ENCODE measurements around the gene KNDC1.

KNDC1 gene

DNA sequence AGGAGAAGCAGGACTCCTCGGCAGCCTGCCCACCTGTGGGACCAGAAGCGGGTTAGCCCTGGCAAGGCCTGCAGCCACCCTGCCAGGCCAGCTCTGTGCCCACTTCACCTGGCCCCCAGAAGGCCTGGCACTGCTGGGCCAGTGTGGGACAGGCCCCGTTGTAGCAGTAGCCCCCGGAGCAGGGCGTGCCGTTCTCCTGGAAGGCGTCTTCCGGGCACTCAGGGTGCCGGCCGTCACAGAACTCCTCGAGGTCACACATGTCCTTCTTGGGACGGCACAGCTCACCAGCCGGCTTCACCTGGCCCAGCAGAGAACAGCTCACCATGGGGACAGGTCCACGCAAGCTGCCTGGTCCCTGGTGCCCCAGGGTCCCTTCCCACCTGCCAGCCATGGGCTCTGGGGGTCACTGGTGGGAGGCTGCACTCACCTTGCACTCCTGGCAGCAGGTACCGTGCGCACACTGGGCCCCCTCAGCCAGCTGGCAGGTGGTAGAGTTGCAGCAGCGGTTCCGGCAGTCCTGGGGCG is 110.8 kb downstream of the KNDC1 start:
- in situ Hi-C loops (cut with MboI; ENCODE audit: low sequenced_read_pairs) = no loop called here

DNA sequence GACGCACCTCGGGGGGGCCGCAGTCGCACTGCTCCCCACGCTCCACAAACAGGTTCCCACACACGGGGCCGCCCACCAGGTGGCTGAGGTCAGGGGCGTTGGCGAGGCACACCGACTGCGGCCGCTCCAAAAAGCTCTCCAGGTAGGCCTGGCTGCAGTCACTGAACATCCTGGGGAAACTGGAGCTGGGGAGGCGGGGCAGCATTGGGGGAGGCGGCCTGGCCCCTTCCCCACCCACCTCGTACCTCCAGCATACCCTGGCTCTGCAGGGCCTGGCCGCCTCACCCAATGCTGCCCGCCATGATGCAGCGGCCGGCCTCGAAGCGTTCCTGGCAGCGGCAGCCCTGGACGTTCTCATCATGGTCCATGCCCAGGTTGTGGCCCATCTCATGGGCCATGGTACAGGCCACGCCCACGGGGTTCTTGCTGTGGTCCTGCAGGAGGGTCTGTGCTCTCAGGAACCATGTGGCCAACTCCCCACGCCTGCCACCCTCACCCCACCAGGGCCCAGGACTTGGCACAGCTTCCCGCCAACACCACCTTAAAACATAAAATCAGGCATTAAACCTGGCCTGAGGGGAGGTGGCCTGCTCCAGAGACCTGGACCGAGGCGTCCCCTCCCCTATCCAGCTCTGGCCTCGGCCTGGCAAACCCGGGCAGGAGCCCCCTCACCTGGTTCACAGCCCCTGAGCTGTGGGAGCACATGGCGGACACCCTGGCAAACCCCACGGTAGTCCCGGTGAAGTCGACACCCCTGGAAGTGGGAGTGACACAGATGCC is 111.7 kb downstream of the KNDC1 start:
- in situ Hi-C loops (cut with MboI; ENCODE audit: low sequenced_read_pairs) = no loop called here

DNA sequence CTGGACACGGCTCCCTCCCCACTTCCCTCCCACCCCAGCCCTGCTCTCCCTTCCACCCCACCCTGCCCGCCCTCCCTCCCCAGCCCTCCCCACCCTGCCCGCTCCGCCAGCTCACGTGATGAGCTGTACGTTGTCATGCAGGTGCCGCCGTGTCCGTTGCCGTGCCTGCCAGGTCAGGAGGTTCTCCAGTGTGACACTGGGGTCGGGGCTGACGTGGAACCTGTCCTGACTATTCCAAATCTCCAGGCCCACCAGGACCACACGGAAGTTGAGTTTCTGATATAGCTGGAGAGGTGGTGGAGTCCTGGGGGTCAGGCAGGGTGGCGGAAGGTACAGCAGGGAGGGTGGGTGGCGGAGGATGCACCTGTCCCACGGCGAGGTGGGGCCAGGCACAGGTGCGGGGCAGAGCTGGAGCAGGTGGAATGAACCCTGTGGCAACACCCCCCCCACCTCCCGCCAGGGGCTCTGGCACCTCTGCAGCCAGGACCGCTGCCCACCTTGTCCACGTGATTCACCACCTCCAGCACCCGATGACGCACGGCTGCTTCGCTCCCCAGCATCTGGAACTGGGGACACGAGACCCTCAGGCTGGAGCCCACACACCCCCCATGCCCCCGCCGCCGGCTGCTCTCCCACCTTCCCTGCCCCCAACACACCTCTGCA is 112.4 kb downstream of the KNDC1 start:
- in situ Hi-C loops (cut with MboI; ENCODE audit: low sequenced_read_pairs) = no loop called here

GRCh38 chr10:133272964-133273420 is 113.0 kb downstream of the KNDC1 start:
- in situ Hi-C loops (cut with MboI; ENCODE audit: low sequenced_read_pairs) = no loop called here

DNA sequence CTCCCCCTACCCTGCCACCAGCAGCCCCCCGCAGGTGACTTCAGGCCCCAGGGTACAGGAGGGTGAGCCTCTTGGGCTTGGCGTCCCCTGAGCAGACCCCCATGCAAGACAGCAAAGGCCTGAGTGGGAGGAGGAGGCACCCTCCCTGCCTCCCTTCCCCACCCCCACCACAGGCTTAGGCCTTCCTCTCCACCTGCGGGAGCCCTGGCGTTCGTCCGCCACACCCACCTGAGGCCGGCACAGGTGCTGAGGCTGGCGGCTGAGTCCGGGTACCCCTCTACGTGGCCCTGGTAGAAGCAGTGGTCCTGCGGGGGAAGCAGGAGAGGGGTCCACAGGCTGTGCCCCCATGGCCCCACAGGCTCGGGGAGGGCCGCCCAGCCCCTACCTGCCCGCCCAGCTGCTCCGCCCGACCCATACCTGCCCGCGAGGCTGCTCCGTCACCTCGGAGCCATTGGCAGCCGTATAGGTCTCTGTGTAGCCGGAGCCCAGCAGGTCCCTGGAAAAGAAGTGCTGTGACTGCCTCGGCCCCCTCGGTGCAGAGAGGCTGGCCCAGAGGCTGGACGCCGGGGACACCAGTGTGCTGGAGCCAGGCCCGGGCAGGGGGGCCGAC is 113.6 kb downstream of the KNDC1 start:
- in situ Hi-C loops (cut with MboI; ENCODE audit: low sequenced_read_pairs) = no loop called here

DNA sequence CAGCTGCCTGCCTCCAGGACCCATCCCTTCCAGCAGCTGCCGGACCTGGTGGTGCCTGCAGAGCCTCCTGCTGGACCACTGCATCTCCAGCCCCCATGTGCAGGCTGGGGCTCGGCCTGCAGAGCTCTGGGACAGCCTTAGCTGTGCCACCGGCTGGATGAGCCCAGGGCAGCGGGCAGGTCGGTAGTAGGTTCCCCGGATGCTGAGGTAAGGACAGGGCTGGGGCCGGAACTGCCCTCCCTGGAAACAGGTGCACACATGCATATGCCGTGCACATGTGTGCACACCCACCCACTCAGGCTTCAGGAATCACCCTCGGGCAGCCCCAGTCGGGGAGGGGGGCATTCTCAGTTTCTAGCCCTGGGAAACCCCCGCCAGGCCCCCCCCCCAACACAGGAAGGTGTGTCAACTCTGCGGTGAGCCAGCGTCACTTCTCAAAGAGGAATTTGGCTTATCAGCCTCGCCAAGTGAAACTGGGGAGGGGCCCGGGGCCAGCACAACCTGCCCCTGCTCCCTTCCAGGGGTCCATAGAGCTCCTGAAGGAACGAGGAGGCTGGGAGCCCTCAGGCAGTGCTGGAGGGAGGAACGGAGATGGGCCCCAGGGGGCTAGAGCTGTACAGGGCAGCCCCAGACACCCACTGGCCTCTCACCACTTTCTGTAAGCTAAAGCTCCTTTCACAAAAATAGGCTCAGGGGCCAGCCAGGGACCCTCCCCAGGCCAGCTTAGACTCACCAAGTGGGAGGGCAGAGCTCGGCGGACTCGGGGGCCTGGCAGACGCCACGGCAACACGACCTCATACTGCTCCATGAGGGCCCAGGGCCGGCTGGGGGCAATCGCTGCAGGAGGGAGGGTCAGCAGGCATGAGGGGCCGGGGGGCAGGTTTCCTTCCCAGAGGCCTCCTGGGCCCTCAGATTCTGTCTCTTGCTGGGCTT is 115.0 kb downstream of the KNDC1 start:
- in situ Hi-C loops (cut with MboI; ENCODE audit: low sequenced_read_pairs) = no loop called here

- in situ Hi-C loops (cut with MboI; ENCODE audit: low sequenced_read_pairs) = no loop called here
These were observed 115.7 kb downstream of the KNDC1 start for GRCh38 chr10:133275684-133276092.
